ENCODE data around the gene SESN1. TPM values are rescaled to one million over a fixed set of nuclear protein-coding genes. Genes with fewer than 3 reads are reported as not detected.

SESN1 gene
- total and polyA plus RNA-seq, 9 of the 15 experiments (the other 6 are each of a cell fraction or from before 2014, with no cell fraction given): 3.1 to 13.0 (median 7.4) TPM

- no peak for TF ChIP-seq ZBTB49 (CRISPR knock-in tag; IDR thresholded peaks at IDR 0.05; ENCODE audit: borderline replicate concordance)
- TF ChIP-seq HDAC3 (IDR thresholded peaks at IDR 0.05; ENCODE audit: borderline replicate concordance, partially characterized antibody): no peak
- TF ChIP-seq POLR3G (IDR thresholded peaks at IDR 0.05; ENCODE audit: extremely low read depth, insufficient read length, insufficient replicate concordance): no peak
- TF ChIP-seq ZNF668 (CRISPR knock-in tag; IDR thresholded peaks at IDR 0.05): no peak
- no peak for TF ChIP-seq CEBPG (CRISPR knock-in tag; IDR thresholded peaks at IDR 0.05)
- no peak for TF ChIP-seq CEBPG (tag; conservative IDR thresholded peaks at IDR 0.05 in 1 of 2, IDR thresholded peaks at IDR 0.05 in 1 of 2)
- no peak for TF ChIP-seq BRD4 (IDR thresholded peaks at IDR 0.05)
- TF ChIP-seq MTA2 (IDR thresholded peaks at IDR 0.05; ENCODE audit: low read depth): peak; percentile 65
- no peak for TF ChIP-seq ZNF224 (CRISPR knock-in tag; IDR thresholded peaks at IDR 0.05)
- no peak for TF ChIP-seq SP2 (IDR thresholded peaks at IDR 0.05; ENCODE audit: extremely low read depth, low read depth, low read length, poor library complexity, severe bottlenecking)
- TF ChIP-seq NFRKB (IDR thresholded peaks at IDR 0.05; ENCODE audit: low read depth): no peak
- no peak for TF ChIP-seq SMAD3 (CRISPR knock-in tag; conservative IDR thresholded peaks at IDR 0.05)
- TF ChIP-seq RBM34 (IDR thresholded peaks at IDR 0.05; ENCODE audit: borderline replicate concordance, insufficient read depth, low read length): no peak
- no peak for TF ChIP-seq ZNF655 (CRISPR knock-in tag; IDR thresholded peaks at IDR 0.05)
- TF ChIP-seq ZC3H4 (CRISPR knock-in tag; IDR thresholded peaks at IDR 0.05; ENCODE audit: borderline replicate concordance): no peak
- no peak for TF ChIP-seq FOXA3 (CRISPR knock-in tag; conservative IDR thresholded peaks at IDR 0.05 in 1 of 2, IDR thresholded peaks at IDR 0.05 in 1 of 2)
- no peak for TF ChIP-seq GABPB2 (CRISPR knock-in tag; conservative IDR thresholded peaks at IDR 0.05)
- TF ChIP-seq TCF7L2 (IDR thresholded peaks at IDR 0.05; ENCODE audit: low read depth, low read length): no peak
Observed at GRCh38 chr6:109045493-109045892, 49.2 kb downstream of the SESN1 start (continued).
